ENCODE results near the gene GPRC5A.

DNA sequence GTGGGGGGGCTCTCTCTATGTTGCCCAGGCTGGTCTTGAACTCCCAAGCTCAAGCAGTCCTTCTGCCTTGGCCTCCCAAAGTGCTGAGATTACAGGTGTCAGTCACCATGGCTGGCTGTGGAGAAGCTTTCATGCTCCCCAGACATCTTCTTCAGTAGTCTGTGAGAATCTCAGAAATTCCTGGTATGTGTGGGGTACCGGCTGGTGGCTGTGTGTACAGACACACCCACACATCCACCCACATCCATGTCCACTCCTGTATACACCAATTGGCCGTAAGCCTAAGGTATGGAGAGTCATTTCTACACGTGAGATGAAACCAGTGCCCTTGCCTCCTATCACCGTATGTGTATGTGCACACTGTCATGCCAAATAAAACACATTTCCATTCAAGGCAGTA is 32.8 kb downstream of the GPRC5A start:
- TF ChIP-seq, protein P1, sequence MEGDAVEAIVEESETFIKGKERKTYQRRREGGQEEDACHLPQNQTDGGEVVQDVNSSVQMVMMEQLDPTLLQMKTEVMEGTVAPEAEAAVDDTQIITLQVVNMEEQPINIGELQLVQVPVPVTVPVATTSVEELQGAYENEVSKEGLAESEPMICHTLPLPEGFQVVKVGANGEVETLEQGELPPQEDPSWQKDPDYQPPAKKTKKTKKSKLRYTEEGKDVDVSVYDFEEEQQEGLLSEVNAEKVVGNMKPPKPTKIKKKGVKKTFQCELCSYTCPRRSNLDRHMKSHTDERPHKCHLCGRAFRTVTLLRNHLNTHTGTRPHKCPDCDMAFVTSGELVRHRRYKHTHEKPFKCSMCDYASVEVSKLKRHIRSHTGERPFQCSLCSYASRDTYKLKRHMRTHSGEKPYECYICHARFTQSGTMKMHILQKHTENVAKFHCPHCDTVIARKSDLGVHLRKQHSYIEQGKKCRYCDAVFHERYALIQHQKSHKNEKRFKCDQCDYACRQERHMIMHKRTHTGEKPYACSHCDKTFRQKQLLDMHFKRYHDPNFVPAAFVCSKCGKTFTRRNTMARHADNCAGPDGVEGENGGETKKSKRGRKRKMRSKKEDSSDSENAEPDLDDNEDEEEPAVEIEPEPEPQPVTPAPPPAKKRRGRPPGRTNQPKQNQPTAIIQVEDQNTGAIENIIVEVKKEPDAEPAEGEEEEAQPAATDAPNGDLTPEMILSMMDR (IDR thresholded peaks at IDR 0.05; ENCODE audit: low read length), result no peak
- no peak for TF ChIP-seq EZH2 (IDR thresholded peaks at IDR 0.05; ENCODE audit: borderline replicate concordance, low read length)

Measured in OCI-LY1 (cell line).